NCI-H69 (cell line): Measurements from ENCODE around the gene RBMS3.

ENCODE experiments used
- DNase-seq: peaks from one replicate; lab custom pipeline; 2025; lab: John Stamatoyannopoulos, UW

The RBMS3 gene

DNA sequence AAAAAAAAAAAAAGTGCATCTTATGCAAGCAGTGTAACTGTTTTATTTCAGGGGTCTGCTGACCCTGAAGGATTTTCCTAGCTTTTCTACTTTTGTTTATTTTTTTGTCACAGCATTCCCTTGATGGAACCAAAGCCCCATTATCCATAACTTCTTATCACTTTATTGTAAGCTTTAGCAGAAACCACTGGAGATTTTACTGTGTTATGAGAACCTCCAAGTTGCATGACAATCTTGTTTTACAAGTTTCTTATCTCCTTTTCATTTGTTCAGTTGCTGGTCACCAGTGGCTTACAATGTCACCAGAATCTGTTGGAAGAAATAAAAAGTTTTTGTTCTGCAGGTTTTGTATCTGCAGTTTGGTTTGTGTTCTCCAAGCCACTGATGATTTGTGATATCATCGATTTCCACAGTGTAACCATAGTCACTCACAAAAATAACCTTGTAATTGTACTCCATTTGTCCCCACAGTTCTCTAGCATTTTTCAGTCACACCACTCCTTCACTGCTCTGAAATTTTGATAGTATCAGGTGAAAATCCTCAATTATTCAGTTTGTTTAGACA is 660.0 kb downstream of the RBMS3 start:
- no peak for DNase-seq

DNA sequence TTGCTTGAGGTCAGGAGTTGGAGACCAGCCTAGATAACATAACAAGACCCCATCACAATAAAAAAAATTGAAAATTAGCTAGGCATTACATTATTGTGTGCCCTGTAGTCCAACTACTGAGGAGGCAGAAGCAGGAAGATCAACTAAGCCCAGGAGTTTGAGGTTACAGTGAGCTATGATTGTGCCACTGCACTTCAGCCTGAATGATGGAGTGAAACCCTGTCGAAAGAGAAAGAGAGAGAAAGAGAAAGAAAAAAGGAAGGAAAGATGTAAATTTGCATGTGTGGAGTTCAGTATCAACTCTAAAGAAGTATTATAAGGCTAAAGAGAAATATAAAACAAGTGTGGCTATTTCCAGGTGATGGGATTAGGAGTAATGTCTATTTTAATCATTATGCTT is 661.4 kb downstream of the RBMS3 start:
- DNase-seq = no peak

DNA sequence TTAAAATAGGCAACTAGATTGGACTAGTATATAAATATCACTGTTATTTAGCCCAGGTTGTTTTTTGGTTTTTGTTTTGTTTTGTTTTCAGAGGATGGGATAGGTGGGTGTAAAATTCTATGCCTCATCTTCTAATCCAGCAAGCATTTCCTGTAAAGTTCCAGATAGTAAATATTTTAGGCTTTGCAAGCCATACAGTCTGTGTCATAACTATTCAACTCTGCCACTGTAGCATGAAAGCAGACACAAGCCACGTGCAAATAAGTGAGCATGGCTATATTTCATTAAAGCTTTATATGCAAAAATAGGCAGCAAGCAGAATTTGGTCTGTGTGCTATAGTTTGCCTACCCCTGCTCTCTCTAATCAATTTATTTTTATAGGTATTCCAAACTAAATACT is 668.3 kb downstream of the RBMS3 start:
- DNase-seq = no peak

DNA sequence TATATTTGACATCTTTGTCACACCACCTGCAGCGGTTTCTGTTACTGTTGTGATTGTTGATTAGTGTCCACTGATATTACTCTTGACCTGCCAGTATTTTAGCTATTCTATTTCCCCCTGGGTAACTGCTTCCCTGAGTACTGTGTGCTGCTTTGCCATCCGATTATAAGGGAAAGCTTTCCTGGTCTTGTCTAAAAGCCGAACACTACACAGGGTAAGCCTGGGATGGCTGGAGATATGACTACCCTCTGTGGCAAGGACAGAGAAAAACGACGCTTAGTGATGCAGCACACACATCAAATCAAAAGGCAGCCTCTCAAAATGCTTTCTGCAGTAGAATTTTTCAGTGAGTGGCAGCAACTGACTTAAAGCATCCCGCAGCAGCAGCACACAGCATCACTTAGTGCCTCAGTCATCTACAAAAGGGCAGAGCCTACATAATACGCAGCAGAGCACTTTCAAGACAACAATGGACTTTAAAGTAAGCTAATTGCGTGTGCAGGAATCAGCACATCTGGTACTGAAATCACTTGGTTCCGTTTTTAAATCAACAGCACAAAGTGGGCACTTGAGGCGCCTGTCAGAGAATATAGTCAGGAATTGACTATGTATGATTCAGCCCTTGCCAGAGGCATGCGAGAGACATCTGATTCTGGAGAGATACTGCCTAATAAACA is 669.2 kb downstream of the RBMS3 start:
- no peak for DNase-seq

DNA sequence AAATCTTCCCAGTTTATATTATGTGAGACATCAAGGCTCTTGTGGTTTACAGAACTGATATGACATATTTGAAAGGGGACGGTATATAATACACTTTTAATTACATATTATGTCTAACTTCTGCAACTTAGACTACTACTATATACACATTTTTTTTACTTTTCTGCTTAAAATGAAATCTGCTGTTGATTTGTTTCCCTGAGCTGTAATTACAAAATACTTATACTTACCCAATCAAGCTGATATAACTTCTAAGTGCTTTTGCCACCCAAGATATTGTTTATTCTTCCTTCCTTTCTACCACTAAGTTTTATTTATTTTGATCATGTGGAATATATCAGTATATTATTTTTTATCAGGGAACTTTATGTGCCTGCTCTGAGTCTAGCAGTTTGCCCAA is 671.6 kb downstream of the RBMS3 start:
- no peak for DNase-seq

DNA sequence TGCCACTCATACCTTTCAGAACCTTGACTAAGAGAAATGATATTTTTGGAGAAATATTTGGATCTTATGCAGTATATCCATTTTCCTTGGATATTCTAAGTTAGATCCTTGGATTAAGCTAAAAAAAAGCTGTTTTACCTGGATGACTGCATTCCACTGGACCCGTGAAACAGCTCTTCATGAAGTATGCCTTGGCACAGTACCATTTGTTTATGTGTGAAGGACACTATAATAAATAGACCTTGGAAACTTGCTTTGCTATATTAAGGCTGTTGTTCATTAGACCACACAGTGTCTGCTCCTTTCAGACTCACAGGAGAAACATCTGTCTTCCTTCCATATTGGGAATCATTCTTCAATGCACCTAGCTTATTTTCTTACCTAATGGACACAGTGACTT is 674.5 kb downstream of the RBMS3 start:
- no peak for DNase-seq

DNA sequence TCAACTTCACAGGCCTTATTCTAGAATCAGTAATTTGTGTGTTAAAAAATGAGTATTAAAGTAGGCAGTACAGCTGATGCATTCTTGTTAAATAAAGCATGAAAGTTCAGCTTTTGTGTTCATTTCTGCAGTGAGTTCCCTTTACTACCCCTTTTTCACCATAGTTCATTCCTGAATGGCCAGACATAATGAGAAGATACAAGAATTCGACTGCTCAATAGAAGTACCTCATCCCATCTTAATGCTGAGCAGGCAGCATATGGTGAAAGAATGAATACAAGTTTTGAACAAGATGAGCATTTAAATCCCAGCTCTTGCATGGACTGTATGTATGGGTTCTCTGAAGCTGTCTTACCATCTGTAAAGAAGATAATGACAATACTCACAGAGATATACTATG is 677.9 kb downstream of the RBMS3 start:
- DNase-seq = no peak

DNA sequence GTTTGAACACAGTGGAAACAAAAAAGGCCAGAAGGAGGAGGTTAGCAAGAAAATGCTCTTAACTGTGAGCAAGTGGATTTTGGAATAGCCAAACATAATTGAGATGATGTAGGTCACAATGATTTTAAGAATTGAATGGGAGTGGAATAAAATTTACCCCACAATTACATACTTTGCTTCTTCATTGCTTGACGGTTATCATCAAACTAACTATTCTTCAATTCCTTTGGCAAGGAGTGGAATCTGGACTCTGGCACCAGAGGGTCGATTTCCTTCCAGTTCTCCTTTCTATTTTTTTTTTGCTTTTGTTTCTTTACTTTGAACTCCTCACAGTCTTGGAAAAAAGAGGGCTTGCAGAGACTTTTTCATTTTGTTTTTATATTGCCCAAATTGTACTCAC is 691.0 kb downstream of the RBMS3 start:
- DNase-seq = no peak

DNA sequence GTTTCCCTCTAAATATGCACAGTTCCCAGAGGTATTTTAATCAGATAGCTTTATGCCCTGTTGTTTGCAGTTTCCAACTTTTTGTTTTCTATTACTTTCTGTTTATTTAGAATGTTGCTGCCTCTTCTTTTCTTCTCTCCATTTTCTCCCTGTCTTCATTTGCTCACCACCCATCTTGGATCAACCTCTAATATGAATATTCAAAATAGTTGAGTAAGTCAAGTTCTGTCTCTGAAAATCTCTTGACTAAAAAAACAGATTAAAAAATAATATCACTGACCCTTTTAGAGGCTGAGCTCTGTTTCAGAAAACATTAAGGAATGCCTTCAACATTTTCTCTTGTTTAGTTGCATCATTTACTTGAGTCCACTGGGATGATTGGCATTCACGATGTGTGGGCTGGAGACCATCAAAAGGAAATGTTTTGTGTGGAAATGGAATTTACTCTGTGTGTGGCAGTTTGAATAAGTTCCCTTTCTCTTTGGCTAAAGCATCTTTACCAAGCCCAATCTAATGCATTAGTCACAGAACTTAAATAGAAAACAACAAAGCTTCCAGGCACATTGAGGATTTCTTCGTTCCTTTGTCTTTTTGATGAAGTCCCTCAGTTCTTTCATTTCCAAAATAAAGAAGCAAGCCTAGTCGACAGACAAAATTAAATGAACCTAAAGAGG is 691.6 kb downstream of the RBMS3 start:
- no peak for DNase-seq

DNA sequence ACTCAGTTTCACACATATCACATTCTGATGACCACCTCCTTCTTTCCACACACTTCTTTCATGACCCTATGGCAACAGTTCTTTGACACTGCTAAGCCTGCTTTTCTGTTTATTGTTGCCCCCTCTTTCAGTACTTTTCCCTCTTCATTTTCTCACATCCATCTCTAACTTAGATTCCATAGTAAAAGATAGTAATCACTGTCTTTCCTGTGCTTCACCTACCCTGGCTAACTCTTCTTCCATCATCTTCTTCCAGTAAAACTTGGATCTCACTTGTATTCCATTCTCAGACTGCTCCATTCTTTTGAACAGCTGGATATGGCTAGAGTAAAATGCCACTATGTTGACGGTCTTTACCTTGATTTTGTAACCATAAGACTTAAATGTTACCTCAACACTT is 692.9 kb downstream of the RBMS3 start:
- no peak for DNase-seq

DNA sequence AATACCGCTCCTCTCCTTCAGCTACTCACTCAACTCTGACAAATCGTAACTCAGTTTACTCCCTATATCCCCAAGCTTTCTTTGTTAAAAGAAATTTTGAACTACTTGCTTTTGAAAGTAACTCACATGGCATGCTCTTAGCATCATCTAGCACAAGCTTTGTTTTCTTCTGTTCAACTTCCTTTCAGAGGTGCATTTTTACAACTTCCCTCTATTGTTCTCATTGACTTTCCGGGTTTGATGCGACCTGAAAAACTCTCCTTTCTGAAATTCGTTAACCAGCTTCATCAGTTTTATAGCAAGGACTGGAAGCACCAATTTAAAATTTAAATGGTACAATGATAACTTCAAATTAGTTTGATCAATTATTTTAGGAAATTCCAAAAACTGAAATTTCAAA is 696.0 kb downstream of the RBMS3 start:
- DNase-seq = no peak

DNA sequence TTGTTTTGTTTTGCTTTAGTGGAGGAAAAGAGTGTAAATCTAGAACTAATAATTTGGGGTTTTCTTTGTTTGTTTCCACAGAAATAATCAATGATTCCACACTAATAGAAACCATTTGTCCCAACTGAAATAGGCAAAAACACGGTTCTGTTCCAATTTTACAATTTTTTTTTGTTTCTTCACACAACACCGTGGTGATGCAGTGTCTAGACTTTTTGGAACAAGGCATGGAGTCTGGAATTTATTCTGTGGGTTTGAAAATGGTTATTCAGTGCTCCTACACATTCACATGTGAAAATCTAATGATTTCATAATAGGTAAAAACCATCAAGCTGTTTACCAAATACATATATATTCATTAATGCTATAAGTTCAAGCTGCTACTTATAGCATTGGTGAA is 696.5 kb downstream of the RBMS3 start:
- no peak for DNase-seq

DNA sequence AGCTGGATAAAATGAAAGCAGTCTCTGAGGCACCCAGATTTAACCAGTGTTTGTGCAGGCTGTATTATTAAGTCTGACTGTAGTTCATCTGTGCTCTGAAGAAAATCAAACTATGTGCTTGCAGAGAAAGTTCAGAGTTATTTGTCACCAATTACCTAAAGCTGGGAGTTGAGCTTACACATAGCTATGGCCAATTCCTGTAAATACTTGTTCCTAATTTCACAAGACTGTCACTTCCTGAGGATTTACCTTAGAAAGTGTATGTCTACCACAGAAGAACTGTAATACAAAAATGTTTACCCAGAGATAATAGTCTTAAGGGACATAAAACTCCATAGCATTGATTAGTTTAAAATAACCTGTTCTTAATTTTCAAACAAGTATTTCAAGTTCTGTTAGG is 697.2 kb downstream of the RBMS3 start:
- no peak for DNase-seq

DNA sequence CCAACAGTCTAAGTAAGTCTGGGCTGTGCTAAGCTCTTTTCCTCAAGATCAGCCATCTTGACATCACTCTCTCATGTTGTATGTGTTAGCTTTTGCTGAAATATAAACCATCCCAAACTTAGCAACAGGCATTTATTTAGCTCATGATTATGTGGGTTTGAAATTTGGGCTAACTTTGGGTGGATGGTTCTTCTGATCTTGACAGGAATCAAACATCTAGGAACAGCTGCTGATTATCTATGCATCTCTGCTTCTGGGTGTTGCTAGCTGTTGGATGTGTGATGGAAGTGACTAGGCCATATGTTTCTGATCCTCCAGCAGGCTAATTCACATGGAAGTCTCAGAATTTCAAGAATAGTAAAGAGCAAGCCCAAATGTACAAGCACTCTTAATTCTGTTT is 710.3 kb downstream of the RBMS3 start:
- no peak for DNase-seq

DNA sequence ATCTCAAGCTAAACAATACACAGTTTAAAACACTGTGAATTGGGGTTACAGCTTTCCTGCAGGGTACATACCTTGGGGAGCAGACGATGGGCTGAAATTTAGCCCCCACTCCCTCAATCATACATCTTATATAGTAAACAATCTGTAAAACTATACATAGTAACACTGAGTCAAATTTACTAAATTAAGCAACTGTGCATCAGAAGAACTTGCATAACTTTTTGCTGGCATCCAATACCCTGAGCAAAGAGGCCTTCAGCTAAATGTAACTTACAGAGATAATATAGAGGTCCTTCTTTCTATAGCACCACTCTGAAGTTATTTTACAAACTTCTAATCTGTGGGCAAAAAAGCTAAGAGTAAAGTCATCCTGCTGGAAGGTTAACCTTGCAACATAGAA is 721.9 kb downstream of the RBMS3 start:
- DNase-seq = no peak

DNA sequence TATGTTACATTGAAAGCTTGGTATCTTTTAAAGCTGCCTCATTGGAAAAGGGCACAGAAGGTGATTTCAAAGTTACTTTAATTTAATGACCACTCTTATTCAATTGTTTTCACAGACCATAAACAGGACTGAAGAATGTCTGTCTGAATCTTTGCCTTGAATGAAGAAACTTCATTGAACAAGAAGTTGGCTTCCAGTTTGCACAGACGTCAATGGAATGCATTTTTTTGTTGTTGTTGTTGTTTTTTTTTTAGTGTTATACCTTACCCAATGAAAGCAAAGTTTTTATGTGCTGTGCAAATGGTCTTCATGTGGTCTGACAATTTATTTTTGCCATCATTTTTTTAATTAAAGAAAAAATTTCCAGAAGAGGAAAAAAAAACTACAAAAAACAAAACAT is 722.9 kb downstream of the RBMS3 start:
- no peak for DNase-seq

DNA sequence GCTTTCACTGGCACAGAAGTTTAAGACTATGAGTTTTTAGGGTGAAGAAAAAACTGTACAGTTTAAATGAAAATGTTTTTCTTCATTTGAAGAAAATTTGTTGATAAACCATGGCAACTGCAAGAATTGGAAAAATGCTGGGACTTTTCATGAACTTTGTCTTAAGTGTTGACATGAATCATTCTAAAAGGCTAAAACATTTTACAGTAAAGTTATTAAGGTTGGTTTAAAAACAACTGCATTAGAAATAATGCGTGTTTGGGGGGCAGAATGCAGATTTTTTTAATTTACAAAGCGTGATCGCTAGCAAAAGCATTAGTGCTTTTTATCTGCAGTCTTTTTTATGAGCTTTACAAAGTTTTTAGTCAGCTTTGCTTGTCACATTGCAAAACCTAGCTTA is 723.6 kb downstream of the RBMS3 start:
- no peak for DNase-seq

DNA sequence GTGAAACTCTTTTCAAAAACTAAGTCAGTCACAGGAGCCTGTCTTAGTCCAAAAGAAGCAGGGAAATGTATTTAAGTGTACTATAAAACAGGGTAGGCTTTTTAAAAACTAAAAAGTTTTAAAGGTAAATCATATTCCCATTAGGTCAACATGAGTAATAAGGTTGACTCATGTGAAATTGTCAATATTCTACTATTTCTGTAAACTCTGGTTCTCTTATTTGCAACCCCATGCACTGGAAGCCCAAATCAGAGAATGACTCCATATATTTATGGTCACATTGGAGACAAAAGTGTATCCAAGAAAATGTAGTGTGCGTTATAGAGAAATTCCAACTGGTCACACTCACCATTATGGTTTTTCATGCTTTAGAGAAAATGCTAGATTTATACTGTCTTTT is 725.2 kb downstream of the RBMS3 start:
- DNase-seq = no peak

DNA sequence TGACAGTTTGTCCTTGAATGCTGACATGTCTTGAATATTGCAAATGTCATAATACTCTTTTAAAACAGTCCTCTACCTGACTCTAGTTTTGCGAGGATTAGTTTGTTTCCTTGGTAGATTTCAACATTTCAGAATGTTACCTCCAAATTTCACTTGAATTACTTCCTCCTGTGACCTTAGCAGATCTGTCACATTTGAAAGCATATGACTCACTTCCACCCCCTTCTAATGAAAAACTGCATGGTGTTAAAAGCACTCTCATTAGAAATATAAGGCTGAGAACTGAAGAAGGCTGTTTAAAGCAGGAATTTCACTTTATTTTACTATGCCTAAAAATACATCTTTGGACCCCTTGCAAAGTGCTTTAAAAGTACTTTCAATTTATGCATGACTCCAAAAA is 726.8 kb downstream of the RBMS3 start:
- DNase-seq = no peak

DNA sequence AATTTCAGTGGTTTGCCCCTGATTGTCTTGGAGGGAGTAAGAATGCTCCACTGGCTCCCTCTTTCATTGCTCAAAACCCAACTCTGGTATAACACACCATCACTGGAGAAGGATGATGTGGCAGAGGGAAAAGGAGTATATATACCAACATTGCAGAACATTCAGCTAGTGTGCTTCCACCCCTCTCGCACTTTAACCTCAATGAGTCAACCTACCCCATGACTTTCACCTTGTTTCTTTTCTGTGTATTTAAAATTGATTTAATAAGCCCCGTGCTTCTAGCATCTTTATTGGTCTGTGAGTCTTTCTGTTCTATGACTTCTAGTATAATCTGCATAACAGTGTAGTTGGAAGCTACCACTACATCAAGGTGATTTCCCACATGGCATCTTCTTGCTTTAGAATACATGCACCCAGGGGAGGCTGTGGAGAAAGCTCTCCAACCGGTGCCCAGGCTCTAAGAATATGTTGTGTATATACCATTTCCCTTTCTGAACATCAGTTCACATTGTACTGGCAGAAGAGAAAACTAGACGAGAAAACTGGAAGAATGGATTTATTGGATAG is 730.4 kb downstream of the RBMS3 start:
- DNase-seq = no peak

DNA sequence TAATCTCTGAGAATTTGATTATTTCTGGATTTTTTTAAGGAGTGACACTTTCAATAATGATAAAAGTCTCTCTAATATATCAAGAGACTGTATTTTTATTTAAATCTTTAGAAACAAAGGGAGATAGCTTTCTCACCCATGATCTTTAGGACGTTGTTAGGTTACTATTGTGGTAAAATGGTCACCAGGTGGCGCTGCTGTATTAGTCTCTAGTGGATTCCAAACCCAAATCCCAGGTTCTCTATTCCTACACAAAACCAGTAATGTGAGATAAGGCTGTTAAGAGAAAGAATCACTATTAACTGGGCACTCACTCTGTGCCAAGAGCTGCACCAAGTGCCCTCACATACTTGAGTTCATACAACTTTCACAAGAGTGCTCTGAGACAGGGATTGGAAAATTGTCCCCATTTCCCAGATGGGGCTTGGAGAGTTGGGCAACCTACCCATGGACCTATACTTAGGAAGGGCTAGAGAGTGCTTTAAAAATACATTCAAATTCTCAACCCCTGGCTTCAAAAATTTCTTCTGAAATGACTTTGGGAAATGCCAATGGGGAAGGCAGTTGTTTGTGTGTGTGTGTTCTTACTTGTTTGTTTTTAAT is 732.2 kb downstream of the RBMS3 start:
- DNase-seq = peak; percentile 71

DNA sequence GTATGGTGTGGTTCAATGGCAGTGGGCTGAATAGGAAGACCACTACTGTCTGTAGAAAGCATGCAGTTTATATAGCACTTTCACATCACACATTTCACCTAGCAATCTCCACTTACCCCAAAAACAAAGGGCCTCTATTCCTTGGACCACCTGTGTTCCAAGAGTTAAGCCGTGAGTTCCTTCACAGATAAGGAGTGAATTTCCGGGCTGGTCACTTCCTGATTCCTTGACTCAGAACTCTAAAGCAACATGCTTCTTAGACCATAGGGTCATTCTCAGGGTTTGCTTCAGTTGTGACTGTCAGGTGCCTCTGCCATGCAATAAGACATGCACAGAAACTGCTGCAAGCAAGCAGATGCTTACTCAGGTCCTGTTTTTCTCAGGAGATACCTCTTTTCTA is 737.0 kb downstream of the RBMS3 start:
- DNase-seq = no peak

DNA sequence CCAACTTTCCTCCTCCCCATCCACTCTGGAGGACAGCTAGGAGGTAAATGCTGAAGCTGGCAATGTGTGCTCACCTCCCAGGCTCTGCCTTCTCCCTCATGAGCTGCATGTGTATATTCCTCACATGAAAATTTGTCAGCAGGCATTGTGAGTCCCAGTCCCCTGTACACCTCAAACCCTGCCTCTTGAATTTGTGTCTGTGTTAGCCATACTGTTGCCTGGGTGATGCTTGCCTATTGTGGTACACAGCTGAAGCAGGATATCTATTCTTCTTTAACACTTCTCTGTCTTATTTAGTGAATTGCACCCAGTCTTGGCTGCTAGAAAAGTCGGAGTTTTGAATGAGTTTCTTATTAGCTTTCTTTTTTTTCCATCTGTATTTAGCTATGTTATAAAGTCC is 739.5 kb downstream of the RBMS3 start:
- DNase-seq = no peak
